AG08396 (cell line): Measurements from ENCODE around the gene ZIK1.

Experiments
- DNase-seq: peaks from one replicate; pipeline ENCODE4 v3.0.0; 2012; ENCODE audit warnings: low spot score, mixed read lengths

Gene ZIK1

GRCh38 chr19:57583521-57584416 lies at the start of gene ZIK1:
TSS of gene ZIK1 (plus strand) at chr19:57584145. CDS start at chr19:57584357, 212 bp downstream.
- peak; percentile 95 for DNase-seq

- no peak for DNase-seq
Observed at GRCh38 chr19:57537953-57538547, 45.9 kb upstream of the ZIK1 start.

- DNase-seq, result no peak
Observed at GRCh38 chr19:57546513-57546912, 37.4 kb upstream of the ZIK1 start.

- no peak for DNase-seq
Observed at GRCh38 chr19:57552432-57552831, 31.5 kb upstream of the ZIK1 start.

GRCh38 chr19:57557659-57558058 lies 26.3 kb upstream of the ZIK1 start:
- DNase-seq, result no peak

- peak; percentile 12 for DNase-seq
Observed at GRCh38 chr19:57558525-57558924, 25.4 kb upstream of the ZIK1 start.

GRCh38 chr19:57559008-57559403 lies 24.9 kb upstream of the ZIK1 start:
- peak; percentile 53 for DNase-seq

- DNase-seq, result peak; percentile 94
Observed at GRCh38 chr19:57559404-57560025, 24.4 kb upstream of the ZIK1 start, which contains the start of gene ZNF550. TSS of gene ZNF550 (minus strand) at chr19:57559863. CDS start at chr19:57559682, 181 bp downstream.

- DNase-seq, result peak; percentile 88
Observed at GRCh38 chr19:57560049-57560491, 23.9 kb upstream of the ZIK1 start.

GRCh38 chr19:57563547-57563946 lies 20.4 kb upstream of the ZIK1 start:
- no peak for DNase-seq

GRCh38 chr19:57566396-57567265 lies 17.3 kb upstream of the ZIK1 start:
- DNase-seq, result no peak

- DNase-seq, result no peak
Observed at GRCh38 chr19:57570707-57571106, 13.2 kb upstream of the ZIK1 start.

- no peak for DNase-seq
Observed at GRCh38 chr19:57572415-57572947, 11.5 kb upstream of the ZIK1 start.

GRCh38 chr19:57576661-57577060 lies 7.3 kb upstream of the ZIK1 start:
- no peak for DNase-seq

- peak; percentile 99 for DNase-seq
Observed at GRCh38 chr19:57578487-57579205, 5.3 kb upstream of the ZIK1 start, which contains the start of gene ZNF416. TSS of gene ZNF416 (minus strand) at chr19:57578911. CDS start at chr19:57578704, 207 bp downstream.

GRCh38 chr19:57583104-57583520 lies 833 bp upstream of the ZIK1 start:
- no peak for DNase-seq

GRCh38 chr19:57587529-57587928 lies 3.6 kb downstream of the ZIK1 start:
- peak; percentile 78 for DNase-seq

GRCh38 chr19:57599377-57599760 lies 15.4 kb downstream of the ZIK1 start:
- DNase-seq, result no peak

GRCh38 chr19:57599761-57600383 lies 15.9 kb downstream of the ZIK1 start, which contains the start of gene ZNF530:
TSS of gene ZNF530 (plus strand) at chr19:57599885. CDS start at chr19:57604346, 4,461 bp downstream.
- DNase-seq, result peak; percentile 93

GRCh38 chr19:57606931-57607330 lies 23.0 kb downstream of the ZIK1 start:
- no peak for DNase-seq
